GM18526 (cell line): ENCODE data around the gene TMEM131.

ENCODE experiments used
- POLR2A ChIP-seq: IDR thresholded peaks from 3 replicates; pipeline ENCODE4 v1.6.1; 2011; ENCODE audit not compliant: insufficient read length; ENCODE audit errors: extremely low read depth

Gene TMEM131

GRCh38 chr2:97724946-97725688, 270.6 kb downstream of the TMEM131 start:
- no peak for TF ChIP-seq POLR2A

DNA sequence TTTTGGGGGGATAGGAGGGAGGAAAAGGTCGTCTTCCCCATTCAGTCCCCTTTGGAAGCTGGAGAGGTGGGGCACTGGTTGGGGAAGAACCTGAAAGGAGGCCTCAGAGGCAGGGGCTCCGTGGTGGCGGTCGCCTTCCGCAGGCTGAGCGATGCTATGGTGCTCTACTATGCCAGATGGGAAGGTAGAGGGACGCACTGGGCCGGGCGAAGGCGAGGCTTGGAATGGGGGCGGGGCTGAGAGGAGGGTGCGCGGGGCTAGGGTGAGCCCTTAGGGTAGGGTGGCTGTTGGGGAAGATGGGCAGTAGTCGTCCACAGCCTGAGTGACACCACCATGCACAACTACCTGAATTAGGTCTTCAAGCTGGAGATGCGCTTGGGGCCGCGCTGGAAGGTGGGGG, 271.2 kb downstream of the TMEM131 start:
- TF ChIP-seq POLR2A: no peak

DNA sequence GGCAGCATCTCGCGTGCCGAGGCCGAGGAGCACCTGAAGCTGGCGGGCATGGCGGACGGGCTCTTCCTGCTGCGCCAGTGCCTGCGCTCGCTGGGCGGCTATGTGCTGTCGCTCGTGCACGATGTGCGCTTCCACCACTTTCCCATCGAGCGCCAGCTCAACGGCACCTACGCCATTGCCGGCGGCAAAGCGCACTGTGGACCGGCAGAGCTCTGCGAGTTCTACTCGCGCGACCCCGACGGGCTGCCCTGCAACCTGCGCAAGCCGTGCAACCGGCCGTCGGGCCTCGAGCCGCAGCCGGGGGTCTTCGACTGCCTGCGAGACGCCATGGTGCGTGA, 271.7 kb downstream of the TMEM131 start:
- TF ChIP-seq POLR2A: no peak

DNA sequence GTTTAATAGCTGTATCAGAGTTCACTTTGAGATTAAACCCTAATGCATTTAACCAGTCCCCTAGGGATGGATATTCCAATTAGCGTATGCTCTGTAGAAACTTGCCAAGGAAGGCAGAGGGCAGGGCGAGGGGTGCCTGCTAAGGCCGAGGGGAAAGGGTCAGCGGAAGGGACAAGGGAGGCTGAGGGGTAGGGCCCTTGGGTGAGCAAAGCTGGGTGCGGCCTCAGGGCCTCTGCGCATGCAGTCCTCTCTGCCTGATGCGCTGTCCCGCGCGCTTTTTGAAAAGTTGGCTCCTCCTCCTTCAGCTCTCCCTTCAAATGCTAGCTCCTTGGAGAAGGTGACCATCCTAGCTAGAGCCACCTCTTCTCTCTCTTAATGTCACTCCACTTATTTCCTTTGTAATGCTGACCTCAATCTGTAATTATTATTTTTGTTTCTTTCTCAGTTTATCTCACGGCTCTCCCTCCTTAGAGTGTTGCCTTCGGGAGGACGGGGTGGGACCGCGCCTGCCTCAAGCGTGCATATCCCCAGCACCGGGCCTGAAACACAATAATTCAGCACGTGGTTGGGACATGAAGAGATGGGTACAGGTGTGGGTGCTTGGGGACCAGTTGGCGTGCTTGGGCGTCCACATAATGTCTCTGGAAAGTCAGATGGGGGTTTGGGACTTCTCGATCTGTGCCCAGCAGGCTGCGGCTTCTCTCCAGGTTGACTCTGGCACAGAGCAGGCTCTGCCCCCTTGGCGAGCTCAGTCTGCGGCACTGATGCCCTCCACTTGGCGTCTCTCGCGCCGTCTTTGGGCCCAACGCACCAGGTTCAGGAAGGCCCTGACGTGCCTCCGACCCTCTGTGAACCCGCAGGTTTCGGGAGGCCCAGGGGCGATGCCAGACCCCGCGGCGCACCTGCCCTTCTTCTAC, 272.3 kb downstream of the TMEM131 start:
- no peak for TF ChIP-seq POLR2A

DNA sequence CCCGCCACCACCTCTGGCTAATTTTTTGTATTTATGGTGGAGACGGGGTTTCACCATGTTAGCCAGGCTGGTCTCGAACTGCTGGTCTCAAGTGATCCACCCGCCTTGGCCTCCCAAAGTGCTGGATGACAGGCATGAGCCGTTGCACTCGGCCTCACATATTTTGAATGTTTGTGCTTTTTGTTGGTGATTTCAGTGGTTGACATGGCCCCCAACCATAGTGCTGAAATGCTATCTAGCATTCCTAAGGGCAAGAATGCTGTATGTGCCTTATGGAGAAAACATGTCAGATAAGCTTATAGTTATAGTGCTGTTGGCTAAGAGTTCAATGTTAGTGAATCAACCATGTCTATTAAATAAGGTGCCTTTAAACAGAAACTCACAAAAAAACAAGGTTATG, 273.5 kb downstream of the TMEM131 start:
- no peak for TF ChIP-seq POLR2A

DNA sequence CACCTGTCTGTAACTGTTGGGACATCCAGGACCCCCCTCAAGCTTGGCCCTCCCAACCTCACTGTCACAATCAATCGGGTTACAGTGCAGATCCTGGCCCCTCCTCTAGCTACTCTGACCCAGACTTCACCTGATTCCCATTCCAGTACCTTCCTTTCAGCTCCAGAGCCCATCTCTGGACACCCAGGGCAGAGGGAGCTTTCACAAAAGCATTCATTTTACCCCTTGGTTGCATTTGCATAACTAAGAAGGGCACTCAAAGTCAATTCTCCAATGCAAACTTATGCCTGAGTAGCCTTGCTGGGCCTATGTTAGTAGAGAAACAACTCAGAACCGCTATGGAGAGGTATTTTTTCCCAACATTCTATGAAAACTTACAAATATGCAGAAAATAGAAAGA, 275.0 kb downstream of the TMEM131 start:
- TF ChIP-seq POLR2A: no peak

GRCh38 chr2:97719362-97720155, 276.2 kb downstream of the TMEM131 start:
- no peak for TF ChIP-seq POLR2A

GRCh38 chr2:97718942-97719341, 276.8 kb downstream of the TMEM131 start:
- TF ChIP-seq POLR2A: no peak

DNA sequence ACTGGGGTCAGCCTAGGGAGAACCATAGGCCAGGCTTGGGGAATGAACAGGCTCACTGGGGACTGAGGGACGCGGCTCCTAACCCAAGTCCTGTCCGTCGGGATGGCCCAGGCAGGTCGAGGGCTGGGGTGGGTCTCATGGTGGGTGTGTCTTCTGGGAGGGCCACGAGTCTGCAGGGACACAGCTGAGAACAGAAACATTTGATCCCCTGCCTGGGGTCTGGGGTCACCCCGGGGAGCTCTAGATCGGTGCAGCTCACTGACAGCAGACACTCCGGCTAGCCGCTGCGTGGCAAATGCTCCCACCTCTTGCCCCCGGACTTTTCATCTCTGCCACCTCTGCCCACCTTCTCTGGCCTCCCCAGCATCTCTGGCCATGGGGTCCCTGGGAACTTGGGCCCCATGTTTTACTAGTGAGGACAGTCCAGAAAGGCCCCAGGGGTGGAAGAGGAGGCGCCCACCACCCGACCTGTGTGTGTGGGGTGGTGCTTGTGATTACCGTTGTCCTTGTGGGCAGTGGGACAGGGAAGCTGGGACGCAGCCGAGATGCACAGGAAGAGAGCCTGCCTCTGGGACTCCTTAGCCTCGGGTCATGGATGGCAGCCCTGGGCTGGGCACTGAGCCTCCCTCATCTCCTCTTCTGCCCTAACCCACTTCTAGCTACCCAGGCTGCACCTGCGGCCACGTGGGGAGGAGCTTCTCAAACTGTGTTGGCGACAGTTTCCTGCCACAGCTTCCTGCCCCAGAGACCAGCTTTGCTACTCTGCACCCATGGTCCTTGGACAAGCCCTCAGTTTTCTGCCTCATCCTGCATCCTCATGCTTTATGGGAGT, 277.5 kb downstream of the TMEM131 start:
- no peak for TF ChIP-seq POLR2A

DNA sequence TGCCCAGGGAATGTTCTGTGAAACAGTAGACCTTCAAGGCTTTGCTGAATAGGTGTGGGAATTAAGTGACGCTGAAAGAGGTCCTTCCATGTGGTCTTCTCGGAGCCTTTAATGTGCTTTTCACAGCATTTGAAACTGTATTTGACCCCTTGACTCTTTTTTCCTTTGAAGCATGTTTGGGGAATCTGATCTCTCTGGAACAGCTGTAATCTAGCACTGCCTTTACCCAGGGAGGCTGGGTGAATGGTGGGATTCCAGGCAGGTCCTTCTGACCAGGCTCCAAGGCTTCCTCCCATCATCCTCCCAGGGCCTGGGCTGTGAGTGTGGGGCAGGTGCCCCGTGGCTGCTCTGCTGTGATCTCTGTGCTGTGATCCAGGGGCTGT, 278.1 kb downstream of the TMEM131 start:
- no peak for TF ChIP-seq POLR2A

GRCh38 chr2:97716695-97717612, 278.8 kb downstream of the TMEM131 start:
- TF ChIP-seq POLR2A: no peak

GRCh38 chr2:97715951-97716694, 279.6 kb downstream of the TMEM131 start:
- no peak for TF ChIP-seq POLR2A
